GM21390 (cell line): ENCODE results near the gene SPINK14.

ENCODE experiments used
- ATAC-seq: cut with Tn5 transposase; IDR thresholded peaks from one replicate; pipeline ENCODE4 v1.9.1; 2021; ENCODE audit not compliant: unreplicated experiment

The SPINK14 gene

GRCh38 chr5:148193202-148193601 is 24.9 kb downstream of the SPINK14 start:
- ATAC-seq: no peak

GRCh38 chr5:148201151-148201550 is 32.8 kb downstream of the SPINK14 start:
- ATAC-seq: no peak

GRCh38 chr5:148202531-148203203 is 34.3 kb downstream of the SPINK14 start, which contains the start of gene SPINK6:
TSS of gene SPINK6 (plus strand) at chr5:148203042. CDS start at chr5:148203097, 55 bp downstream.
- ATAC-seq: no peak

- no peak for ATAC-seq
These were observed 36.9 kb downstream of the SPINK14 start for GRCh38 chr5:148205044-148205806.

GRCh38 chr5:148205865-148206264 is 37.5 kb downstream of the SPINK14 start:
- ATAC-seq: no peak

- no peak for ATAC-seq
These were observed 38.3 kb downstream of the SPINK14 start for GRCh38 chr5:148206620-148207019.

GRCh38 chr5:148208226-148208625 is 39.9 kb downstream of the SPINK14 start:
- ATAC-seq: no peak

- ATAC-seq: no peak
These were observed 40.9 kb downstream of the SPINK14 start for GRCh38 chr5:148209151-148209770.

- ATAC-seq: no peak
These were observed 46.4 kb downstream of the SPINK14 start for GRCh38 chr5:148214665-148215185.

- no peak for ATAC-seq
These were observed 53.2 kb downstream of the SPINK14 start for GRCh38 chr5:148221508-148221907.

- no peak for ATAC-seq
These were observed 55.9 kb downstream of the SPINK14 start for GRCh38 chr5:148224117-148224742.
